GM23248 (cell line): Measurements from ENCODE around the gene TSEN34.

Experiments
- EZH2 ChIP-seq: fragments of 200-600 bp; sonication (generic); IDR thresholded peaks from 2 replicates; pipeline ENCODE4 v1.6.1; 2018; ENCODE audit warnings: antibody characterized with exemption, mild to moderate bottlenecking; ENCODE audit not compliant: insufficient read depth, poor library complexity, severe bottlenecking
- EZH2phosphoT487 ChIP-seq: fragments of 200-600 bp; sonication (generic); IDR thresholded peaks from 2 replicates; pipeline ENCODE4 v1.6.1; 2018; ENCODE audit warnings: antibody characterized with exemption, moderate library complexity, mild to moderate bottlenecking, low read depth; ENCODE audit not compliant: insufficient read depth

GRCh38 chr19:54153731-54154326 is 37.3 kb upstream of the TSEN34 start:
- TF ChIP-seq EZH2phosphoT487 (no peak), EZH2 (no peak)
